IPS-15b (cell line): ENCODE measurements around the gene TPM4.

Source experiments
- H3K27me3 ChIP-seq: one replicate; pipeline ENCODE4 v1.6.1; 2013; ENCODE audit warnings: low read length; ENCODE audit not compliant: control insufficient read depth, insufficient read depth
- H3K36me3 ChIP-seq: one replicate; pipeline ENCODE4 v1.6.1; 2013; ENCODE audit warnings: low read length; ENCODE audit not compliant: control insufficient read depth, insufficient read depth
- H3K4me1 ChIP-seq: one replicate; pipeline ENCODE4 v1.6.1; 2013; ENCODE audit warnings: mild to moderate bottlenecking, low read length; ENCODE audit not compliant: control insufficient read depth, insufficient read depth
- H3K4me3 ChIP-seq: one replicate; pipeline ENCODE4 v1.5.1; 2013; ENCODE audit warnings: low read depth, low read length
- H3K9ac ChIP-seq: one replicate; pipeline ENCODE4 v1.6.1; 2013; ENCODE audit warnings: low read depth, mild to moderate bottlenecking, low read length
- H3K9me3 ChIP-seq: one replicate; pipeline ENCODE4 v1.6.1; 2013; ENCODE audit warnings: mild to moderate bottlenecking, low read length; ENCODE audit not compliant: control insufficient read depth, insufficient read depth

TPM4 gene

GRCh38 chr19:16035601-16036297, 40.5 kb upstream of the TPM4 start:
- H3K9ac ChIP-seq: no peak overlapping the region
- H3K4me3 ChIP-seq: no peak overlapping the region
- H3K4me1 ChIP-seq: no peaks in the 10 kb centered on the region
- H3K9me3 ChIP-seq: no peaks in the 10 kb centered on the region
- no peaks in the 10 kb centered on the region for H3K27me3 ChIP-seq
- no peaks in the 10 kb centered on the region for H3K36me3 ChIP-seq

DNA sequence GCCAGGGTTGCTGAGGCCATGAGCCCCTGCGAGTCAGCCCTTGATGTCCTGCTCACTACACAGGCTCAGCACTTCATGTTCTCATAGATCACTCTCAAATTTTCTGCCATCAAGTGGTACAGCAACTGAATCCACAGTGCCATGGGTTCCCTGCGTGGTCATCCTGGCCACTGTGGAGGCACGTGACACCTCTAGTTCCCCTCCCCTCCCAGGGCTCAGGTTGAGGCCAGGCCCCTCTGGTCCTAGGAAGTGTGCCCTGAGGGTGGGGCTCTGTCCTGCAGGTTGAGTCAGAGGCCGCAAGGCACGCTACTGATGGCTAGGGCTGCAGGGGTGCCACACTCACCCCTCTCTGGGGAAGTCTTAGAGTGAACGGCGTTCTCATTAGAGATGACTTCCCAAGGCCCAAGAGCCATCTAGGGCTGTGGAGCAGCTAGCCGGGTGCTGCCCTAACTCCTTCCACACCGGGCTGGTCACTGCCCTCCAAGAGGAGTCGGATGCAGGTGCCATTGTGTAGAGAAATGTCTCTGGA, 39.8 kb upstream of the TPM4 start:
- Histone ChIP-seq H3K4me3 (no peak overlapping the region), H3K9me3 (no peaks in the 10 kb centered on the region), H3K27me3 (no peaks in the 10 kb centered on the region), H3K9ac (no peak overlapping the region), H3K4me1 (no peaks in the 10 kb centered on the region), H3K36me3 (no peaks in the 10 kb centered on the region)

DNA sequence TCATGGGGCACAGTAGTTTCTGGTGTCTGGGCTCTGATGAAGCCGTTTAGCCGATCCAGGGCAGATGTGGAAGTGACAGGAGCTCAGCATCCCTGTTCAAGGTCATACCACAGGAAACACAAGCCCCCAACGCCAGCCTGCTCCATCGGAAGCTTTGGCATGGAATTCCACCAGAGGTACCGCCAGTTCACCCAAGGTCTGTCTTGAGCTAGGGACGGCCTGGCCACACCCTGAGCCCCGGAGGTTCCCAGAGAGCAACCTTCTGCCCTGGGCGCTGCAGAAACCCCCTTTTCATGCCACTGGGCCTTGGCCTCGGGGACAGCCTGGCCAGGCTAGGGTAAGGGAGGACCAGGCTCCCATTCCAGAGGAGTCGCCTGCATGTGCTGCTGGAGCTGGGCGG, 39.4 kb upstream of the TPM4 start:
- H3K4me1 ChIP-seq: no peaks in the 10 kb centered on the region
- H3K36me3 ChIP-seq: no peaks in the 10 kb centered on the region
- H3K9me3 ChIP-seq: no peaks in the 10 kb centered on the region
- H3K27me3 ChIP-seq: peaks cover 3% of the 10 kb centered on the region
- H3K9ac ChIP-seq: no peak overlapping the region
- no peak overlapping the region for H3K4me3 ChIP-seq

DNA sequence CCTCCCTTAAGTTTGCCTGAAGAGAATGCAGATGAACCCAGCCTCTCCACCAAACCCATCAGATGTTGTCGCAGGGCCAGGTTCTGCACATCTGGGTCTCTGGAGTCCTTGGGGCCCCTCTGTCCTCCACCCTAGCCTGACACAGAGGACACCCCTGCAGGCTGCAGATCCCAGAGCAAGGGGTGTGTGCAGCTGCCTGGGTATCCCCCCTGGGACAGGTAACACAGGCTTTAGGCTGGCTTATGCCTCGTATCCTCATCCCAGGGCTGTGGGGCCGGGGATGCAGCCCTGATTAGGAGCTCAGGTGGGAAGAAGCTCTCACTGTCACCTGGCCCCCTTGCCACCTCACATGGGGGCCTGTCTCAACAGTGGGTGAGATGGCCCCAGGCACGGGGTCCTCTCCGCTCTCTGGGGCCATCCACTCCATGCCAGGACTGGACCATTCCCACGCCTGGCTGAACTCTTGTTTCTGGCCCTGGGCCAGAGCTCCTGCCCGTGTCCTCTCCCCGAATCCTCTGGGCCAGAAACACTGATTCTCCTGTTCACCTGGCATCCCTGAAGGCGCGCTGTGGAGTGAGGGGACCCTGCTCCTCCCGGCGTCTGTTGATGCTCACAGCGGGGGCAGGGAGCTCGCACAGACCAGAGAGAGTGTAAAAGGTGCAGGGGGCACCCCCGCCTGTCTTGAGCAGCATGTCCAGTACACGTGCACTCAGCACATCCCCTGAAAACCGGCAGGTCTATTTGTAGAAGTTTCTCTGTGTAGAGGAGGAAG, 38.7 kb upstream of the TPM4 start:
- Histone ChIP-seq H3K36me3 (no peaks in the 10 kb centered on the region), H3K27me3 (peaks cover 7% of the 10 kb centered on the region), H3K9ac (no peak overlapping the region), H3K4me1 (no peaks in the 10 kb centered on the region), H3K9me3 (no peaks in the 10 kb centered on the region), H3K4me3 (no peak overlapping the region)

- H3K27me3 ChIP-seq: peaks cover 8% of the 10 kb centered on the region
- no peaks in the 10 kb centered on the region for H3K36me3 ChIP-seq
- no peak overlapping the region for H3K9ac ChIP-seq
- H3K9me3 ChIP-seq: no peaks in the 10 kb centered on the region
- H3K4me3 ChIP-seq: no peak overlapping the region
- no peaks in the 10 kb centered on the region for H3K4me1 ChIP-seq
Measured at GRCh38 chr19:16038196-16038695, 38.0 kb upstream of the TPM4 start.

GRCh38 chr19:16039081-16039480, 37.2 kb upstream of the TPM4 start:
- Histone ChIP-seq H3K4me3 (no peak overlapping the region), H3K27me3 (peaks cover 8% of the 10 kb centered on the region), H3K9ac (no peak overlapping the region), H3K4me1 (no peaks in the 10 kb centered on the region), H3K36me3 (no peaks in the 10 kb centered on the region), H3K9me3 (no peaks in the 10 kb centered on the region)

DNA sequence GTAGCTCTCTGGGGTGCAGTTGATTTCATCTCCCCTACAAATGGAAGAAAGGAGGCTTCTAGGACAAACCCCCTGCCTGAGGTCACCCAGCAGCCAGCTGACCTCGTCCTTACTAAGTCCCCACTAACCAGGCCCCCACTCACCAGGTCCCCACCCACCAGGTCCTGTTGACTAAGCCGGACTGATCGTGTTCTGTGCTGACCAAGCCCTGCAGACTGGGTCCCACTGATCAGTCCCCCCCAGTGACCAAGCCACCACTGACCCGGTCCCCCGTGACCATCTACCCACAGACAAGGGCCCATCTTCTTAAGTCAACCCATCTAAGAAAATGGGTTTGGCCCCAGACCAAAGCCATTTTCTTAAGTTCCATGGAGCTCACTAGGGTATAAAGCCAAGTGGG, 36.8 kb upstream of the TPM4 start:
- H3K9ac ChIP-seq: no peak overlapping the region

DNA sequence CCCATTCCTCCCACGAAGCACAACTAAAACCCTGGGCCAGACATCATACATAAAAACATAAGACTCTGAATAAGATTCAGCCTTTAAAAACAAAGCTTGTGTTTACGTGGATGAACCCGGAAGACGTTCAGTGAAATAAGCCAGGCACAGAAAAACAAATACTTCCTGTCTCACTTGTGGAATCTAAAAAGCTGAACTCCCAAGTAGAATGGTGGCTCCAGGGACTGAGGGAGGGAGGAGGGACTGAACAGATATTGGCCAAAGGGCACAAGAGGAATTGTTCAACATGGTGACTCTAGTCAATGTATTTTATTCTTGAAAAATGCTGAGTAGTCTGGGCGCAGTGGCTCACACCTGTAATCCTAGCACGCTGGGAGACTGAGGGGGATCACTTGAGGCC, 35.7 kb upstream of the TPM4 start:
- no peaks in the 10 kb centered on the region for H3K9me3 ChIP-seq
- no peak overlapping the region for H3K9ac ChIP-seq
- H3K36me3 ChIP-seq: no peaks in the 10 kb centered on the region
- H3K4me1 ChIP-seq: no peaks in the 10 kb centered on the region
- H3K27me3 ChIP-seq: peaks cover 8% of the 10 kb centered on the region
- H3K4me3 ChIP-seq: no peak overlapping the region

More for the DNA sequence above, 36.8 kb upstream of the TPM4 start:
- H3K27me3 ChIP-seq: peaks cover 8% of the 10 kb centered on the region
- H3K9me3 ChIP-seq: no peaks in the 10 kb centered on the region
- H3K36me3 ChIP-seq: no peaks in the 10 kb centered on the region
- H3K4me3 ChIP-seq: no peak overlapping the region
- no peaks in the 10 kb centered on the region for H3K4me1 ChIP-seq

DNA sequence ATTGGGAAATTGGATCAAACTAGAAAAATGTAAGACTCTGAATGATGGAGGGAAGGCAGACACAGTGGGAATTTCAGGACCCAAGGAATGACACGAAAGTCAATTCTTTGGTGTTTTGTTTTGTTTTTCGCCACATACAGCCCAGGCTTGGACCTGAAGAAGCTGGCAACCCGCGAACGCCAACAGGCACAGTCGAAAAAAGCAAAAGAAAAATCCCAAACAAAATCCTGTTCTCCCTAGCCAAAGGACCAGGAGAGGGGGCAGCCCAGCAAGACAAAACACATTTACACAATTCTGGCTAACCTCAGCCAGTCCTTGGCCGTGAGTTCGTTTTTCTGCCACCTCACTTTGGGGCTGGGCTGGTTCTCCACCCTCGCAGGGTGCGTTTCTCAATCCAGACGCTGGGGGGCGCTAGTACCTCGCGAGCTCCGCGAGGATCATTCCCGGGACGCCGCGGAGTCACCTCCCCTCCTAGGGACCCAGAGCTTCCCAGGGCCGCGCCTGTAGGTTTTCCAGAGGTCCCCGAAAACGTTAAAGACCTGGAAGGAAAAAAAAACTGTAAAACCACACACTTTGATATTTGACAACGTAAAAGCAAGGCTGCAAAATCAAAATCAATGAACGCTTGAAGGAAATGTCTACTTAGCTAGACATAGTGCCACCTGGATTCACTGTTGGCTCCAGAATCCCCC, 34.9 kb upstream of the TPM4 start:
- H3K36me3 ChIP-seq: no peaks in the 10 kb centered on the region
- H3K9me3 ChIP-seq: no peaks in the 10 kb centered on the region
- H3K4me3 ChIP-seq: peak overlapping the region; percentile 26
- H3K9ac ChIP-seq: no peak overlapping the region
- no peaks in the 10 kb centered on the region for H3K4me1 ChIP-seq
- H3K27me3 ChIP-seq: peaks cover 8% of the 10 kb centered on the region

GRCh38 chr19:16041991-16042386, 34.3 kb upstream of the TPM4 start:
- H3K27me3 ChIP-seq: peaks cover 8% of the 10 kb centered on the region
- no peaks in the 10 kb centered on the region for H3K9me3 ChIP-seq
- H3K36me3 ChIP-seq: no peaks in the 10 kb centered on the region
- no peaks in the 10 kb centered on the region for H3K4me1 ChIP-seq
- peak overlapping the region; percentile 26 for H3K4me3 ChIP-seq
- no peak overlapping the region for H3K9ac ChIP-seq

- Histone ChIP-seq H3K36me3 (no peaks in the 10 kb centered on the region), H3K9me3 (no peaks in the 10 kb centered on the region), H3K4me1 (no peaks in the 10 kb centered on the region), H3K9ac (no peak overlapping the region), H3K4me3 (no peak overlapping the region), H3K27me3 (peaks cover 8% of the 10 kb centered on the region)
Measured at GRCh38 chr19:16042533-16043085, 33.7 kb upstream of the TPM4 start.
